ENCODE results near the gene CCNA1. TPM values are rescaled to one million over a fixed set of nuclear protein-coding genes. Genes with fewer than 3 reads are reported as not detected.

CCNA1 gene
- total RNA-seq, 1 experiment from 2014 or later, result not detected

- Histone ChIP-seq H3K4me3 (replicated peaks in 1 of 2; ENCODE audit: low read depth in 1 of 2, low read length in 2 of 2) (no peak overlapping the region), H3K79me2 (ENCODE audit: insufficient read depth, low read length) (no peaks in the 10 kb centered on the region), H4K20me1 (ENCODE audit: insufficient read depth) (no peaks in the 10 kb centered on the region), H3K4me1 (ENCODE audit: control insufficient read depth in 1 of 2, insufficient read depth in 2 of 2, low read length in 2 of 2) (no peaks in the 10 kb centered on the region), H3K36me3 (ENCODE audit: control insufficient read depth in 1 of 2, insufficient read depth in 2 of 2, low read length in 2 of 2) (no peaks in the 10 kb centered on the region), H3K9me3 (ENCODE audit: control insufficient read depth in 1 of 2, insufficient read depth in 1 of 2, low read depth in 1 of 2, low read length in 2 of 2) (peaks cover 0 to 6% of the 10 kb centered on the region in 2 experiments; a peak in 1 of 4 replicates), H3K4me2 (ENCODE audit: low read length) (no peak overlapping the region), H3K27ac (ENCODE audit: low read depth, low read length) (no peak overlapping the region), H3K9me2 (ENCODE audit: insufficient read depth) (no peaks in the 10 kb centered on the region), H3K9ac (ENCODE audit: low read length) (no peak overlapping the region), H2AFZ (ENCODE audit: low read depth, low read length, poor library complexity, severe bottlenecking) (no peak overlapping the region), H3K27me3 (ENCODE audit: insufficient read depth, low read length) (no peaks in the 10 kb centered on the region)
- CTCF ChIA-PET, result no interaction called here
- no peak for ATAC-seq
- no TSS peak for BruUV-seq (replicated peaks)
- POLR2A ChIA-PET, result no interaction called here
- intact Hi-C loops (cut with micrococcal nuclease), result no loop called here
- DNase-seq (ENCODE audit: low read depth, low spot score), result no peak
- TF ChIP-seq JUND (IDR thresholded peaks at IDR 0.05) (no peak), ELF1 (IDR thresholded peaks at IDR 0.05; ENCODE audit: borderline replicate concordance, low read depth) (no peak), YY1 (IDR thresholded peaks at IDR 0.05; ENCODE audit: extremely low read depth, insufficient replicate concordance, low read depth, low read length) (no peak), ZBTB33 (IDR thresholded peaks at IDR 0.05; ENCODE audit: extremely low read depth, insufficient replicate concordance, low read length) (no peak), RAD21 (IDR thresholded peaks at IDR 0.05; ENCODE audit: low read depth) (no peak), CTCF (IDR thresholded peaks at IDR 0.05 in 2 of 3, conservative IDR thresholded peaks at IDR 0.05 in 1 of 3; ENCODE audit: borderline replicate concordance in 1 of 3, insufficient read depth in 1 of 3, low read depth in 2 of 3, low read length in 2 of 3) (no peak), FOSL1 (IDR thresholded peaks at IDR 0.05; ENCODE audit: low read depth) (no peak), EZH2phosphoT487 (IDR thresholded peaks at IDR 0.05; ENCODE audit: borderline replicate concordance) (no peak), REST (IDR thresholded peaks at IDR 0.05; ENCODE audit: low read depth) (no peak), ZFX (IDR thresholded peaks at IDR 0.05) (no peak), CEBPB (IDR thresholded peaks at IDR 0.05; ENCODE audit: low read depth) (no peak), SP1 (IDR thresholded peaks at IDR 0.05; ENCODE audit: low read depth) (no peak), POLR2AphosphoS5 (IDR thresholded peaks at IDR 0.05; ENCODE audit: low read depth, low read length) (no peak), TCF7L2 (IDR thresholded peaks at IDR 0.05; ENCODE audit: borderline replicate concordance, extremely low read depth, insufficient read depth, insufficient read length) (no peak), POLR2A (IDR thresholded peaks at IDR 0.05; ENCODE audit: borderline replicate concordance, extremely low read depth, insufficient read depth, insufficient read length) (no peak), EZH2 (IDR thresholded peaks at IDR 0.05) (no peak), ATF3 (IDR thresholded peaks at IDR 0.05) (no peak)
- RAD21 ChIA-PET (ENCODE audit: low non-redundant PET in 1 of 2, low total read pairs in 2 of 2, uncharacterized antibody in 2 of 2, unreplicated experiment in 2 of 2), result no interaction called here
Observed at GRCh38 chr13:36436811-36437210, 4.5 kb downstream of the CCNA1 start.
